HEK293 (cell line): ENCODE results near the gene CD151.

Experiments used
- CTCF ChIA-PET: fragments of 350-600 bp; formaldehyde crosslinking; extraction: SDS; loops from one replicate; lab custom pipeline; 2021; ENCODE audit warnings: antibody characterized with exemption; lab: Yijun Ruan, JAX
- POLR2A ChIA-PET: fragments of 300-600 bp; formaldehyde crosslinking; extraction: SDS; loops from one replicate; lab custom pipeline; 2020; ENCODE audit warnings: antibody characterized with exemption, inconsistent platforms; lab: Yijun Ruan, JAX
- H3K27ac ChIP-seq: fragments of 200-500 bp; sonication (Bioruptor generic); 2 replicates; pipeline ENCODE4 v1.5.1; 2014; ENCODE audit warnings: low read depth, low read length, control low read depth, inconsistent platforms; ENCODE audit errors: extremely low read depth
- H3K36me3 ChIP-seq, 2 experiments: fragments of 200-500 bp in 1 of 2; sonication (Bioruptor generic) in 1 of 2; 1 replicate in 1 of 2; 2 replicates in 1 of 2; pipeline ENCODE4 v1.5.1; 2014 to 2017; ENCODE audit warnings: inconsistent platforms in 2 of 2, low read length in 2 of 2; ENCODE audit not compliant: control insufficient read depth in 2 of 2, insufficient read depth in 1 of 2
- H3K4me1 ChIP-seq: fragments of 200-500 bp; sonication (Bioruptor generic); 2 replicates; pipeline ENCODE4 v1.5.1; 2014; ENCODE audit warnings: mild to moderate bottlenecking, low read length, inconsistent platforms; ENCODE audit not compliant: control insufficient read depth, insufficient read depth
- H3K4me3 ChIP-seq: 2 replicates; pipeline ENCODE4 v1.5.1; 2011; ENCODE audit warnings: low read depth, mild to moderate bottlenecking, control low read depth, low read length, moderate library complexity
- H3K9me3 ChIP-seq: fragments of 200-500 bp; sonication (Bioruptor generic); 2 replicates; pipeline ENCODE4 v1.5.1; 2014; ENCODE audit warnings: low read depth, low read length, inconsistent platforms; ENCODE audit not compliant: control insufficient read depth, insufficient read depth
- GFI1B ChIP-seq: fragments of 450-650 bp; formaldehyde crosslinking; IDR thresholded peaks from 2 replicates; pipeline ENCODE4 v1.5.1; 2016; ENCODE audit warnings: missing biosample characterization, missing genetic modification characterization
- GLIS2 ChIP-seq: fragments of 450-650 bp; formaldehyde crosslinking; IDR thresholded peaks from 2 replicates; pipeline ENCODE4 v1.5.1; 2016; ENCODE audit warnings: missing biosample characterization, missing genetic modification characterization
- KLF8 ChIP-seq: fragments of 450-650 bp; formaldehyde crosslinking; IDR thresholded peaks from 2 replicates; pipeline ENCODE4 v1.5.1; 2016; ENCODE audit warnings: missing biosample characterization, missing genetic modification characterization
- OVOL3 ChIP-seq: fragments of 450-650 bp; formaldehyde crosslinking; IDR thresholded peaks from 2 replicates; pipeline ENCODE4 v1.5.1; 2016; ENCODE audit warnings: missing biosample characterization, missing genetic modification characterization
- SCRT1 ChIP-seq: fragments of 450-650 bp; formaldehyde crosslinking; IDR thresholded peaks from 2 replicates; pipeline ENCODE4 v1.5.1; 2016; ENCODE audit warnings: missing biosample characterization, missing genetic modification characterization, borderline replicate concordance
- SCRT2 ChIP-seq: fragments of 450-650 bp; formaldehyde crosslinking; IDR thresholded peaks from 2 replicates; pipeline ENCODE4 v1.5.1; 2016; ENCODE audit warnings: missing biosample characterization, missing genetic modification characterization
- SETDB1 ChIP-seq: IDR thresholded peaks from one replicate; pipeline ENCODE4 v1.6.1; 2017; ENCODE audit warnings: mild to moderate bottlenecking, low read length, moderate library complexity, mixed read lengths; ENCODE audit not compliant: insufficient read length
- SP7 ChIP-seq: fragments of 450-650 bp; formaldehyde crosslinking; IDR thresholded peaks from 2 replicates; pipeline ENCODE4 v1.5.1; 2016; ENCODE audit warnings: missing biosample characterization, missing genetic modification characterization
- ZNF16 ChIP-seq: fragments of 450-650 bp; formaldehyde crosslinking; IDR thresholded peaks from 2 replicates; pipeline ENCODE4 v1.5.1; 2016; ENCODE audit warnings: low read depth, missing biosample characterization, missing genetic modification characterization
- ZNF248 ChIP-seq: fragments of 450-650 bp; formaldehyde crosslinking; IDR thresholded peaks from 2 replicates; pipeline ENCODE4 v1.5.1; 2017; ENCODE audit warnings: missing biosample characterization, missing genetic modification characterization
- ZNF558 ChIP-seq: fragments of 450-650 bp; formaldehyde crosslinking; IDR thresholded peaks from 2 replicates; pipeline ENCODE4 v1.5.1; 2016; ENCODE audit warnings: missing biosample characterization, missing genetic modification characterization
- ZNF585B ChIP-seq: fragments of 450-650 bp; formaldehyde crosslinking; IDR thresholded peaks from 2 replicates; pipeline ENCODE4 v1.5.1; 2016; ENCODE audit warnings: missing biosample characterization, missing genetic modification characterization
- ZNF596 ChIP-seq: fragments of 450-650 bp; IDR thresholded peaks from 2 replicates; pipeline ENCODE4 v1.5.0; 2018; ENCODE audit warnings: missing biosample characterization, mild to moderate bottlenecking, missing genetic modification characterization, moderate library complexity
- ZNF600 ChIP-seq: fragments of 450-650 bp; formaldehyde crosslinking; IDR thresholded peaks from 2 replicates; pipeline ENCODE4 v1.5.1; 2016; ENCODE audit warnings: missing biosample characterization, missing genetic modification characterization
- TF ChIP-seq, protein P1 (sequence below): fragments of 450-650 bp; formaldehyde crosslinking; IDR thresholded peaks from 2 replicates; pipeline ENCODE4 v1.5.1; 2016; ENCODE audit warnings: missing biosample characterization, missing genetic modification characterization
- TF ChIP-seq, protein P2 (sequence below): fragments of 450-650 bp; formaldehyde crosslinking; IDR thresholded peaks from 2 replicates; pipeline ENCODE4 v1.5.1; 2016; ENCODE audit warnings: missing biosample characterization, missing genetic modification characterization
- TF ChIP-seq, protein P3 (sequence below): fragments of 450-650 bp; formaldehyde crosslinking; IDR thresholded peaks from 2 replicates; pipeline ENCODE4 v1.5.1; 2016; ENCODE audit warnings: missing biosample characterization, missing genetic modification characterization
- TF ChIP-seq, protein P4 (sequence below): fragments of 450-650 bp; formaldehyde crosslinking; conservative IDR thresholded peaks from 2 replicates; pipeline ENCODE4 v1.5.1; 2016; ENCODE audit warnings: low read depth, missing biosample characterization, missing genetic modification characterization

Gene CD151

DNA sequence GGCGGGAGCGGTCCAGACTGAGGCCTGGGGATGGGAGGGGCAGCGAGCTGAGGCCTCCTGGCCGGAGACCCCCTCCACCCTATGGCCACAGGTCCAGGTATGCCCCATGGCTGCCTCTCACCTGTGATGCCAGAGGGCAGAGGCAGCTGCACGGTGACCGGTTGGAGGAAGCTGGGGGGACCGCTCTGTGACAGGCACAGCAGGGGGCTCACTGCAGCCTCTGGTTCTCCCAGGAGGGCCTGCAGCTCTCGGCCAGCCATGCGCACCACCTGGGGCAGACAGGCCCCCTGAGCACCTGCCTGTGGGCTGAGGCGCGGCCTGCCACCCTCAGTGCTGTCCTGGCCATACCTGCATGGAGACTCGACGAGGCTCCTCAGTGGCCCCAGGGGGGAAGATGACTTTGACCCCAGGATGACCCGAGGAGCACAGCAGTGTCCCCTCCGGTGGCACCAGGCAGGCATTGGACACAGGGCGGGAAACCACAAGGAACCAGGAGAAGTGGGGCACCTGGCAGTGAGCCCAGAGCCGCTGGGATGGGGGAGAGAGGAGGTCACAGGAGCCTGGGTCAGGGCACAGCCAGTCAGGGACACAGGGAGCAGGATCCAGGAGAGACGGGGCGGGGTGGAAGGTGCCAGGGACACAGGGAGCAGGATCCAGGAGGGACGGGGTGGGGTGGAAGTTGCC is 31.5 kb upstream of the CD151 start (continued):
- TF ChIP-seq ZNF558 (tag by site-specific recombination): no peak

DNA sequence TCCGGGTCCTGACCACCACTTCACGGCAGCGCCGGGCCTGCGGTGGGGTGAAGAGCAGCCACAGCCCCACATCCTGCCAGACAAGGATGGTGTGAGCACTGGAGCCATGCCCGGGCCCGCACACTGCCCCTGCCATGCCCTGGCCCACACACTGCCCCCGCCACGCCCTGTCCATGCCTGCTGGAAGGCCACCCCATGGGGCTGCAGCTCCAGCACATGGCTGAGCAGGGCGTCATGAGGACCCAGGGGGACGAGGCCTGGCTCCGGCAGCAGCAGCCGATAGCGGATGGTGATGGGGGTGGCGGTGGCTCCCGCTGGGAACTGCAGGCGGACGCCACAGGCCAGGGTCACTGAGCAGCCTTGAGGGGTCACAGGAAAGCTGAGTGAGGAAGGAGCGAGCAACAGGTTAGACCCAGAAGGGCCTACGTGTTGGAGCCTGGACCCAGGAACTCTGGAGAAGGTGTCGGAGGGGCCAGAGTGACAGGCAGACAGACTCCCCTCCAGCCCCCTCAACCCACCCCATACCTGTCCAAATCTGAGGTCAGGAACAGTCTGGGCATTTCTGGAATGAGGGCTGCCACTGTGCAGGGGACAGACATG is 30.6 kb upstream of the CD151 start:
- POLR2A ChIA-PET: no interaction called here
- H3K36me3 ChIP-seq: peaks cover 0 to 54% of the 10 kb centered on the region in 2 experiments; a peak in 1 of 3 replicates
- H3K4me3 ChIP-seq: no peak overlapping the region
- no peaks in the 10 kb centered on the region for H3K9me3 ChIP-seq
- H3K4me1 ChIP-seq: no peaks in the 10 kb centered on the region
- TF ChIP-seq SCRT2 (tag by site-specific recombination): peak; percentile 78
- no peak for TF ChIP-seq ZNF585B (tag by site-specific recombination)
- TF ChIP-seq SCRT1 (tag by site-specific recombination): peak; percentile 70; the same call in 1 of the 2 replicates
- 0 out of 2 replicates have a peak, but pooled peaks have one; percentile 11 for TF ChIP-seq GLIS2 (tag by site-specific recombination)
- TF ChIP-seq, protein P1, sequence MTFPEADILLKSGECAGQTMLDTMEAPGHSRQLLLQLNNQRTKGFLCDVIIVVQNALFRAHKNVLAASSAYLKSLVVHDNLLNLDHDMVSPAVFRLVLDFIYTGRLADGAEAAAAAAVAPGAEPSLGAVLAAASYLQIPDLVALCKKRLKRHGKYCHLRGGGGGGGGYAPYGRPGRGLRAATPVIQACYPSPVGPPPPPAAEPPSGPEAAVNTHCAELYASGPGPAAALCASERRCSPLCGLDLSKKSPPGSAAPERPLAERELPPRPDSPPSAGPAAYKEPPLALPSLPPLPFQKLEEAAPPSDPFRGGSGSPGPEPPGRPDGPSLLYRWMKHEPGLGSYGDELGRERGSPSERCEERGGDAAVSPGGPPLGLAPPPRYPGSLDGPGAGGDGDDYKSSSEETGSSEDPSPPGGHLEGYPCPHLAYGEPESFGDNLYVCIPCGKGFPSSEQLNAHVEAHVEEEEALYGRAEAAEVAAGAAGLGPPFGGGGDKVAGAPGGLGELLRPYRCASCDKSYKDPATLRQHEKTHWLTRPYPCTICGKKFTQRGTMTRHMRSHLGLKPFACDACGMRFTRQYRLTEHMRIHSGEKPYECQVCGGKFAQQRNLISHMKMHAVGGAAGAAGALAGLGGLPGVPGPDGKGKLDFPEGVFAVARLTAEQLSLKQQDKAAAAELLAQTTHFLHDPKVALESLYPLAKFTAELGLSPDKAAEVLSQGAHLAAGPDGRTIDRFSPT (tag by site-specific recombination): peak; percentile 67; the same call in 1 of the 2 replicates
- CTCF ChIA-PET: interaction anchor here (0.5 kb wide), 1 partner anchor 47 kb away, joined by 3 read pairs; no protein-coding TSS in a partner anchor
- H3K27ac ChIP-seq: no peak overlapping the region

DNA sequence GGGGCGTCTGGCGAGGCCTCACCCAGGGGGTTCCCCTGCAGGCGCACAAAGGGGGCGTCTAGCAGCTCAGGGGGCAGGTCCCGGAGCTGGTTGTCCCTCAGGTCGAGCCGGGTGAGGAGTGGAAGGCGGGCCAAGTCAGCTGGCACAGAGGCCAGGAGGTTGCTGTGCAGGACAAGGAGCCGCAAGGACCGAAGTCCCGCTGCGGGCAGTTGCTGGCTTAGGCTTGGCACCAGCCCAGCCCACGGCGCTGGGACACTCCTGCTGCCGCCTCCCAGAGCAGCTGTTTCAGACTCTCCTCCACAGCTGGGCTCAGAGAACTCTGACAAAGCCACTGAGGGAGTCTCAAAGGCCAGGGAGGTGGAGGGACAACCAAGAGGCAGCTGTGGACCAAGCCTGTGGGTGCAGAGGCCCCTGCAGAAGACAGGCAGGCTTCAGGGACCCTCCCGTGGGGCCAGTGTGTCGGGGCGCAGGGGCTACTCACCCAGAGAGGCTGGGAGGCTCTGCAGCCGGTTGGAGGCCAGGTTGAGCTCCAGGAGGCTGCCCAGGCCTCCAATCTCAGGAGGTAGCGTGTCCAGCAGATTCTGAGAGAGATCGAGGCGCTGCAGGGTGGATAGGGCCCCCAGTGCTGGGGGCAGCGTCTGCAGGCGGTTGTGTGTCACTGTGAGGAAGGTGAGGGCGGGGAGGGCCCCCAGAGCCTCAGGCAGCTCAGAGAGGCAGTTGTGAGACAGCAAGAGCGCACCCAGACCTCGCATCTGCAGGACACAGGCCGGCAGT is 29.9 kb upstream of the CD151 start:
- H3K4me1 ChIP-seq: no peaks in the 10 kb centered on the region
- H3K4me3 ChIP-seq: 0 out of 2 replicates have a peak overlapping the region, but pooled peaks have one; percentile 60
- ChIA-PET CTCF (interaction anchor here (0.5 kb wide), 1 partner anchor 46 kb away, joined by 3 read pairs; no protein-coding TSS in a partner anchor), POLR2A (interaction anchor here (0.6 to 5.2 kb wide), 2 partner anchors 15 to 255 kb away, joined by 4 to 42 read pairs; partner anchors contain the start of gene PNPLA2)
- no peak overlapping the region for H3K27ac ChIP-seq
- H3K9me3 ChIP-seq: no peaks in the 10 kb centered on the region
- peaks cover 0 to 54% of the 10 kb centered on the region in 2 experiments; a peak in 1 of 3 replicates for H3K36me3 ChIP-seq
- TF ChIP-seq SP7 (tag by site-specific recombination) (no peak), ZNF16 (tag by site-specific recombination) (no peak), ZNF596 (tag by site-specific recombination) (no peak), KLF8 (tag by site-specific recombination) (no peak), ZNF248 (tag by site-specific recombination) (no peak), ZNF600 (no peak), GFI1B (tag by site-specific recombination) (no peak), OVOL3 (tag by site-specific recombination) (no peak), SETDB1 (no peak)
- TF ChIP-seq, protein P2, sequence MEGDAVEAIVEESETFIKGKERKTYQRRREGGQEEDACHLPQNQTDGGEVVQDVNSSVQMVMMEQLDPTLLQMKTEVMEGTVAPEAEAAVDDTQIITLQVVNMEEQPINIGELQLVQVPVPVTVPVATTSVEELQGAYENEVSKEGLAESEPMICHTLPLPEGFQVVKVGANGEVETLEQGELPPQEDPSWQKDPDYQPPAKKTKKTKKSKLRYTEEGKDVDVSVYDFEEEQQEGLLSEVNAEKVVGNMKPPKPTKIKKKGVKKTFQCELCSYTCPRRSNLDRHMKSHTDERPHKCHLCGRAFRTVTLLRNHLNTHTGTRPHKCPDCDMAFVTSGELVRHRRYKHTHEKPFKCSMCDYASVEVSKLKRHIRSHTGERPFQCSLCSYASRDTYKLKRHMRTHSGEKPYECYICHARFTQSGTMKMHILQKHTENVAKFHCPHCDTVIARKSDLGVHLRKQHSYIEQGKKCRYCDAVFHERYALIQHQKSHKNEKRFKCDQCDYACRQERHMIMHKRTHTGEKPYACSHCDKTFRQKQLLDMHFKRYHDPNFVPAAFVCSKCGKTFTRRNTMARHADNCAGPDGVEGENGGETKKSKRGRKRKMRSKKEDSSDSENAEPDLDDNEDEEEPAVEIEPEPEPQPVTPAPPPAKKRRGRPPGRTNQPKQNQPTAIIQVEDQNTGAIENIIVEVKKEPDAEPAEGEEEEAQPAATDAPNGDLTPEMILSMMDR (tag by site-specific recombination): no peak
- TF ChIP-seq, protein P3, sequence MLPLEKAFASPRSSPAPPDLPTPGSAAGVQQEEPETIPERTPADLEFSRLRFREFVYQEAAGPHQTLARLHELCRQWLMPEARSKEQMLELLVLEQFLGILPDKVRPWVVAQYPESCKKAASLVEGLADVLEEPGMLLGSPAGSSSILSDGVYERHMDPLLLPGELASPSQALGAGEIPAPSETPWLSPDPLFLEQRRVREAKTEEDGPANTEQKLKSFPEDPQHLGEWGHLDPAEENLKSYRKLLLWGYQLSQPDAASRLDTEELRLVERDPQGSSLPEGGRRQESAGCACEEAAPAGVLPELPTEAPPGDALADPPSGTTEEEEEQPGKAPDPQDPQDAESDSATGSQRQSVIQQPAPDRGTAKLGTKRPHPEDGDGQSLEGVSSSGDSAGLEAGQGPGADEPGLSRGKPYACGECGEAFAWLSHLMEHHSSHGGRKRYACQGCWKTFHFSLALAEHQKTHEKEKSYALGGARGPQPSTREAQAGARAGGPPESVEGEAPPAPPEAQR (tag by site-specific recombination): no peak
- TF ChIP-seq, protein P4, sequence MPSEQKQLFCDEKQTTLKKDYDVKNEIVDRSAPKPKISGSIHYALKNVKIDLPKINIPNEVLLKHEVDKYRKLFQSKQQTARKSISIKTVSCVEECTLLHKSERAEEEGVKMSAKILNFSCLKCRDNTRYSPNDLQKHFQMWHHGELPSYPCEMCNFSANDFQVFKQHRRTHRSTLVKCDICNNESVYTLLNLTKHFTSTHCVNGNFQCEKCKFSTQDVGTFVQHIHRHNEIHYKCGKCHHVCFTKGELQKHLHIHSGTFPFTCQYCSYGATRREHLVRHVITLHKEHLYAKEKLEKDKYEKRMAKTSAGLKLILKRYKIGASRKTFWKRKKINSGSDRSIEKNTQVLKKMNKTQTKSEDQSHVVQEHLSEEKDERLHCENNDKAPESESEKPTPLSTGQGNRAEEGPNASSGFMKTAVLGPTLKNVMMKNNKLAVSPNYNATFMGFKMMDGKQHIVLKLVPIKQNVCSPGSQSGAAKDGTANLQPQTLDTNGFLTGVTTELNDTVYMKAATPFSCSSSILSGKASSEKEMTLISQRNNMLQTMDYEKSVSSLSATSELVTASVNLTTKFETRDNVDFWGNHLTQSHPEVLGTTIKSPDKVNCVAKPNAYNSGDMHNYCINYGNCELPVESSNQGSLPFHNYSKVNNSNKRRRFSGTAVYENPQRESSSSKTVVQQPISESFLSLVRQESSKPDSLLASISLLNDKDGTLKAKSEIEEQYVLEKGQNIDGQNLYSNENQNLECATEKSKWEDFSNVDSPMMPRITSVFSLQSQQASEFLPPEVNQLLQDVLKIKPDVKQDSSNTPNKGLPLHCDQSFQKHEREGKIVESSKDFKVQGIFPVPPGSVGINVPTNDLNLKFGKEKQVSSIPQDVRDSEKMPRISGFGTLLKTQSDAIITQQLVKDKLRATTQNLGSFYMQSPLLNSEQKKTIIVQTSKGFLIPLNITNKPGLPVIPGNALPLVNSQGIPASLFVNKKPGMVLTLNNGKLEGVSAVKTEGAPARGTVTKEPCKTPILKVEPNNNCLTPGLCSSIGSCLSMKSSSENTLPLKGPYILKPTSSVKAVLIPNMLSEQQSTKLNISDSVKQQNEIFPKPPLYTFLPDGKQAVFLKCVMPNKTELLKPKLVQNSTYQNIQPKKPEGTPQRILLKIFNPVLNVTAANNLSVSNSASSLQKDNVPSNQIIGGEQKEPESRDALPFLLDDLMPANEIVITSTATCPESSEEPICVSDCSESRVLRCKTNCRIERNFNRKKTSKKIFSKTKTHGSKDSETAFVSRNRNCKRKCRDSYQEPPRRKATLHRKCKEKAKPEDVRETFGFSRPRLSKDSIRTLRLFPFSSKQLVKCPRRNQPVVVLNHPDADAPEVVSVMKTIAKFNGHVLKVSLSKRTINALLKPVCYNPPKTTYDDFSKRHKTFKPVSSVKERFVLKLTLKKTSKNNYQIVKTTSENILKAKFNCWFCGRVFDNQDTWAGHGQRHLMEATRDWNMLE (tag by site-specific recombination): no peak
